GM12878 (cell line): ENCODE results near the gene MIA. TPM values are rescaled to one million over a fixed set of nuclear protein-coding genes. Genes with fewer than 3 reads are reported as not detected.
A peak's percentile ranks its signal among the peaks of the same experiment; 100 is the strongest.

Source experiments
- BCL11A ChIP-seq: IDR thresholded peaks from 2 replicates; pipeline ENCODE4 v1.6.1; 2011; ENCODE audit warnings: low read depth, low read length
- CREB1 ChIP-seq: IDR thresholded peaks from 2 replicates; pipeline ENCODE4 v1.6.1; 2012; ENCODE audit warnings: low read depth, mild to moderate bottlenecking, inconsistent platforms
- DPF2 ChIP-seq: fragments of 450-650 bp; IDR thresholded peaks from 2 replicates; pipeline ENCODE4 v1.6.1; 2017; ENCODE audit warnings: mild to moderate bottlenecking
- KAT2A ChIP-seq: conservative IDR thresholded peaks from 2 replicates; pipeline ENCODE4 v1.6.1; 2011; ENCODE audit warnings: low read depth, low read length; ENCODE audit not compliant: control insufficient read depth
- MXI1 ChIP-seq: fragments of 150-350 bp; IDR thresholded peaks from 2 replicates; pipeline ENCODE4 v1.6.1; 2011; ENCODE audit warnings: low read depth, mild to moderate bottlenecking, inconsistent platforms, low read length, improper control_type of control experiment
- MYC ChIP-seq: IDR thresholded peaks from 2 replicates; pipeline ENCODE4 v1.6.1; 2011; ENCODE audit warnings: mild to moderate bottlenecking, low read length, moderate library complexity, inconsistent platforms; ENCODE audit not compliant: insufficient read depth, insufficient replicate concordance, insufficient read length, severe bottlenecking
- NFXL1 ChIP-seq: fragments of 450-650 bp; IDR thresholded peaks from 2 replicates; pipeline ENCODE4 v1.6.1; 2017; ENCODE audit warnings: antibody characterized with exemption, mild to moderate bottlenecking, borderline replicate concordance
- POLR2AphosphoS5 ChIP-seq: IDR thresholded peaks from 2 replicates; pipeline ENCODE4 v1.6.1; 2011; ENCODE audit warnings: mild to moderate bottlenecking, low read length, inconsistent platforms
- SPI1 ChIP-seq: IDR thresholded peaks from 2 replicates; pipeline ENCODE4 v1.6.1; 2011; ENCODE audit warnings: low read depth, mild to moderate bottlenecking, low read length, moderate library complexity, borderline replicate concordance; ENCODE audit not compliant: insufficient read depth
- SREBF1 ChIP-seq: IDR thresholded peaks from 2 replicates; pipeline ENCODE4 v1.6.1; 2012; ENCODE audit warnings: mild to moderate bottlenecking, low read length
- SREBF2 ChIP-seq: IDR thresholded peaks from 2 replicates; pipeline ENCODE4 v1.6.1; 2012; ENCODE audit warnings: mild to moderate bottlenecking, low read length
- STAT3 ChIP-seq: IDR thresholded peaks from 2 replicates; pipeline ENCODE4 v1.6.1; 2011; ENCODE audit warnings: low read depth, low read length, improper control_type of control experiment
- TCF3 ChIP-seq: IDR thresholded peaks from 2 replicates; pipeline ENCODE4 v1.6.1; 2012; ENCODE audit warnings: low read depth, mild to moderate bottlenecking, low read length, borderline replicate concordance; ENCODE audit not compliant: insufficient read depth
- polyA plus RNA-seq, 11 experiments: library from polyadenylated mRNA; depleted of rRNA in 4 of 11; unstranded in 6 of 11; stranded (reverse) in 5 of 11; fragments of >200 nt; fragmentation: Nextera tagmentation in 4 of 11; fragmentation: Illumina TruSeq in 1 of 11; extraction: Ambion mirVana in 4 of 11; extraction: Trizol in 1 of 11; gene quantifications; 1 replicate in 1 of 11; 2 replicates in 10 of 11; pipeline versions ENCODE4 v1.2.1 to v1.2.3, GENCODE V29; 2011 to 2016; ENCODE audit warnings: inconsistent platforms in 2 of 11, missing spikeins in 2 of 11, low read depth in 1 of 11
- total RNA-seq, 4 experiments: library from RNA; depleted of rRNA in 3 of 4; stranded (reverse); fragments of >200 nt in 3 of 4; fragmentation: Illumina TruSeq in 1 of 4; extraction: Trizol in 1 of 4; gene quantifications; 2 replicates each; pipeline versions ENCODE4 v1.2.1 to v1.2.3, GENCODE V29; 2013 to 2021
- TF ChIP-seq, protein P1 (sequence below): IDR thresholded peaks from 2 replicates; pipeline ENCODE4 v1.6.1; 2012; ENCODE audit warnings: low read depth, low read length, improper control_type of control experiment
- TF ChIP-seq, protein P2 (sequence below), 3 experiments: IDR thresholded peaks in 2 of 3; conservative IDR thresholded peaks in 1 of 3; 2 replicates each; pipeline ENCODE4 v1.5.1; 2011; ENCODE audit warnings: low read depth in 3 of 3, low read length in 3 of 3, mild to moderate bottlenecking in 3 of 3, control low read depth in 2 of 3, moderate library complexity in 2 of 3, inconsistent platforms in 1 of 3, mixed read lengths in 1 of 3; ENCODE audit not compliant: control insufficient read depth in 2 of 3, insufficient read depth in 1 of 3; ENCODE audit errors: extremely low read depth in 1 of 3
- TF ChIP-seq, protein P3 (sequence below): fragments of 450-650 bp; IDR thresholded peaks from 2 replicates; pipeline ENCODE4 v1.6.1; 2016; ENCODE audit warnings: mild to moderate bottlenecking
- TF ChIP-seq, protein P4 (sequence below): fragments of 450-650 bp; IDR thresholded peaks from 2 replicates; pipeline ENCODE4 v1.6.1; 2014; ENCODE audit warnings: mild to moderate bottlenecking

The MIA gene
- total and polyA plus RNA-seq, 10 of the 15 experiments (the other 5 are each of a cell fraction or from before 2014, with no cell fraction given): 0.16 to 2.7 (median 1.4) TPM; not detected in 3

DNA sequence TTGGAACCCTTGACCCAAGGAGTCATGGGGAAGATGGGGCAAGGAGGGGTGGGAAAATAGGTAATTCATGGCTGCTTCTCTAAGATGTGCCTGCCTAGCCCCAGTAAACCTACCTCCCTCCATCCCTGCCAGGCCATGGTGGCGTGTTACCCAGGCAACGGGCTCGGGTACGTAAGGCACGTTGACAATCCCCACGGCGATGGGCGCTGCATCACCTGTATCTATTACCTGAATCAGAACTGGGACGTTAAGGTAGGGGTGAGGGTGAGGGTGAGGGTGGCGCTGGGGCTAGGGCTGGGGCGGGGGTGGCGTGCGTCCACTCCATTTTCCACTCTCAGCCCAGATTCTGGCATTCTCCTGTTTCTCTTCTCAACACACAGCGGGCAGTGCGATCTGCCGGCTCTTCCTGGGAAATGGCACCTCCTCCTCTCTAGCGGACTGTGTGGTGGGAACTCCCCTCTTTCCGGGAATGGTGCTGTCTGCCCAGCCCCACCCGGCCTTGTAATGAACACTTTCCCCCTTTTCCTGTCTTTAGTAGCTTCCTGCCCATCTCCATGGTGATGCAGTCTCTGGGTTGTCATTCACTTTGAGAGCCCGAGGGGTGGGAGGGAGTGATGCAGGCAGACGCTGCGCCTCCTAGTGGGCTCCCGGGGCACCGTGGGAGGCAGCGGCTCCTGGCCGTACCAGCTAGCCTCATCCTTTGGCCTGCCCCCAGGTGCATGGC lies 31.3 kb downstream of the MIA start (continued):
- TF ChIP-seq, protein P1, sequence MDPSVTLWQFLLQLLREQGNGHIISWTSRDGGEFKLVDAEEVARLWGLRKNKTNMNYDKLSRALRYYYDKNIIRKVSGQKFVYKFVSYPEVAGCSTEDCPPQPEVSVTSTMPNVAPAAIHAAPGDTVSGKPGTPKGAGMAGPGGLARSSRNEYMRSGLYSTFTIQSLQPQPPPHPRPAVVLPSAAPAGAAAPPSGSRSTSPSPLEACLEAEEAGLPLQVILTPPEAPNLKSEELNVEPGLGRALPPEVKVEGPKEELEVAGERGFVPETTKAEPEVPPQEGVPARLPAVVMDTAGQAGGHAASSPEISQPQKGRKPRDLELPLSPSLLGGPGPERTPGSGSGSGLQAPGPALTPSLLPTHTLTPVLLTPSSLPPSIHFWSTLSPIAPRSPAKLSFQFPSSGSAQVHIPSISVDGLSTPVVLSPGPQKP: no peak
- TF ChIP-seq NFXL1: no peak
- TF ChIP-seq DPF2: 0 out of 2 replicates have a peak, but pooled peaks have one; percentile 41
- TF ChIP-seq SREBF2: no peak
- TF ChIP-seq STAT3: no peak
- TF ChIP-seq SREBF1: no peak
- TF ChIP-seq MXI1: 0 out of 2 replicates have a peak, but pooled peaks have one; percentile 31
- TF ChIP-seq CREB1: peak; percentile 53; the same call in 1 of the 2 replicates
- no peak for TF ChIP-seq MYC
- 0 out of 2 replicates have a peak, but pooled peaks have one; percentile 17 for TF ChIP-seq TCF3
- TF ChIP-seq SPI1: no peak
- TF ChIP-seq, protein P2, sequence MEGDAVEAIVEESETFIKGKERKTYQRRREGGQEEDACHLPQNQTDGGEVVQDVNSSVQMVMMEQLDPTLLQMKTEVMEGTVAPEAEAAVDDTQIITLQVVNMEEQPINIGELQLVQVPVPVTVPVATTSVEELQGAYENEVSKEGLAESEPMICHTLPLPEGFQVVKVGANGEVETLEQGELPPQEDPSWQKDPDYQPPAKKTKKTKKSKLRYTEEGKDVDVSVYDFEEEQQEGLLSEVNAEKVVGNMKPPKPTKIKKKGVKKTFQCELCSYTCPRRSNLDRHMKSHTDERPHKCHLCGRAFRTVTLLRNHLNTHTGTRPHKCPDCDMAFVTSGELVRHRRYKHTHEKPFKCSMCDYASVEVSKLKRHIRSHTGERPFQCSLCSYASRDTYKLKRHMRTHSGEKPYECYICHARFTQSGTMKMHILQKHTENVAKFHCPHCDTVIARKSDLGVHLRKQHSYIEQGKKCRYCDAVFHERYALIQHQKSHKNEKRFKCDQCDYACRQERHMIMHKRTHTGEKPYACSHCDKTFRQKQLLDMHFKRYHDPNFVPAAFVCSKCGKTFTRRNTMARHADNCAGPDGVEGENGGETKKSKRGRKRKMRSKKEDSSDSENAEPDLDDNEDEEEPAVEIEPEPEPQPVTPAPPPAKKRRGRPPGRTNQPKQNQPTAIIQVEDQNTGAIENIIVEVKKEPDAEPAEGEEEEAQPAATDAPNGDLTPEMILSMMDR (IDR thresholded peaks at IDR 0.05 in 2 of 3, conservative IDR thresholded peaks at IDR 0.05 in 1 of 3; ENCODE audit: control insufficient read depth in 2 of 3, extremely low read depth in 1 of 3, insufficient read depth in 1 of 3, low read depth in 3 of 3, low read length in 3 of 3): peak; percentile 80 to 95 (median 87)
- TF ChIP-seq, protein P3, sequence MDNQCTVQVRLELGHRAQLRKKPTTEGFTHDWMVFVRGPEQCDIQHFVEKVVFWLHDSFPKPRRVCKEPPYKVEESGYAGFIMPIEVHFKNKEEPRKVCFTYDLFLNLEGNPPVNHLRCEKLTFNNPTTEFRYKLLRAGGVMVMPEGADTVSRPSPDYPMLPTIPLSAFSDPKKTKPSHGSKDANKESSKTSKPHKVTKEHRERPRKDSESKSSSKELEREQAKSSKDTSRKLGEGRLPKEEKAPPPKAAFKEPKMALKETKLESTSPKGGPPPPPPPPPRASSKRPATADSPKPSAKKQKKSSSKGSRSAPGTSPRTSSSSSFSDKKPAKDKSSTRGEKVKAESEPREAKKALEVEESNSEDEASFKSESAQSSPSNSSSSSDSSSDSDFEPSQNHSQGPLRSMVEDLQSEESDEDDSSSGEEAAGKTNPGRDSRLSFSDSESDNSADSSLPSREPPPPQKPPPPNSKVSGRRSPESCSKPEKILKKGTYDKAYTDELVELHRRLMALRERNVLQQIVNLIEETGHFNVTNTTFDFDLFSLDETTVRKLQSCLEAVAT: 0 out of 2 replicates have a peak, but pooled peaks have one; percentile 53
- TF ChIP-seq POLR2AphosphoS5: 0 out of 2 replicates have a peak, but pooled peaks have one; percentile 13
- TF ChIP-seq KAT2A: no peak
- TF ChIP-seq, protein P4, sequence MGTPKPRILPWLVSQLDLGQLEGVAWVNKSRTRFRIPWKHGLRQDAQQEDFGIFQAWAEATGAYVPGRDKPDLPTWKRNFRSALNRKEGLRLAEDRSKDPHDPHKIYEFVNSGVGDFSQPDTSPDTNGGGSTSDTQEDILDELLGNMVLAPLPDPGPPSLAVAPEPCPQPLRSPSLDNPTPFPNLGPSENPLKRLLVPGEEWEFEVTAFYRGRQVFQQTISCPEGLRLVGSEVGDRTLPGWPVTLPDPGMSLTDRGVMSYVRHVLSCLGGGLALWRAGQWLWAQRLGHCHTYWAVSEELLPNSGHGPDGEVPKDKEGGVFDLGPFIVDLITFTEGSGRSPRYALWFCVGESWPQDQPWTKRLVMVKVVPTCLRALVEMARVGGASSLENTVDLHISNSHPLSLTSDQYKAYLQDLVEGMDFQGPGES: no peak
- no peak for TF ChIP-seq BCL11A
- TF ChIP-seq, all 136 proteins: peak for 24
